ELF-1 (cell line): ENCODE measurements around the gene PMVK.

Experiments used
- DNase-seq: peaks from one replicate; pipeline ENCODE4 v3.0.0-alpha.2; 2016; ENCODE audit warnings: low read depth, low spot score

The PMVK gene

GRCh38 chr1:154951901-154952657, 15.6 kb upstream of the PMVK start:
- DNase-seq: no peak

GRCh38 chr1:154948079-154948478, 11.6 kb upstream of the PMVK start:
- DNase-seq: no peak

- no peak for DNase-seq
Measured at GRCh38 chr1:154945962-154946850, 9.7 kb upstream of the PMVK start.

- DNase-seq: no peak
Measured at GRCh38 chr1:154945160-154945961, 8.8 kb upstream of the PMVK start.

- no peak for DNase-seq
Measured at GRCh38 chr1:154944401-154945159, 8.1 kb upstream of the PMVK start.

- DNase-seq: peak; percentile 78
Measured at GRCh38 chr1:154943649-154944400, 7.3 kb upstream of the PMVK start.

GRCh38 chr1:154941333-154942013, 5.0 kb upstream of the PMVK start:
- peak; percentile 68 for DNase-seq

GRCh38 chr1:154940651-154941194, 4.2 kb upstream of the PMVK start:
- no peak for DNase-seq

GRCh38 chr1:154940213-154940560, 3.7 kb upstream of the PMVK start:
- DNase-seq: peak; percentile 78

- DNase-seq: no peak
Measured at GRCh38 chr1:154938604-154939399, 2.3 kb upstream of the PMVK start.

GRCh38 chr1:154937988-154938386, 1.5 kb upstream of the PMVK start:
- no peak for DNase-seq

- DNase-seq: peak; percentile 95
Measured at GRCh38 chr1:154937085-154937987, 817 bp upstream of the PMVK start.

- no peak for DNase-seq
Measured at GRCh38 chr1:154935749-154936554, 567 bp downstream of the PMVK start.

- DNase-seq: no peak
Measured at GRCh38 chr1:154934358-154934948, 2.1 kb downstream of the PMVK start.

GRCh38 chr1:154931940-154932487, 4.5 kb downstream of the PMVK start:
- DNase-seq: no peak

- DNase-seq: no peak
Measured at GRCh38 chr1:154926201-154926600, 10.3 kb downstream of the PMVK start.
